HepG2 (cell line): ENCODE results near the gene CAMK2N2. TPM values are rescaled to one million over a fixed set of nuclear protein-coding genes. Genes with fewer than 3 reads are reported as not detected.

Source experiments
- ARHGAP35 ChIP-seq: sonication (generic); formaldehyde crosslinking; IDR thresholded peaks from 2 replicates; pipeline ENCODE4 v1.9.0; 2022; ENCODE audit warnings: mild to moderate bottlenecking, inconsistent platforms, moderate library complexity, missing genetic modification reagents, borderline replicate concordance
- FOXA3 ChIP-seq: IDR thresholded peaks from 2 replicates; pipeline ENCODE4 v1.6.1; 2016; ENCODE audit warnings: missing genetic modification reagents, missing compliant biosample characterization
- FOXJ3 ChIP-seq: sonication (generic); formaldehyde crosslinking; IDR thresholded peaks from 2 replicates; pipeline ENCODE4 v1.4.0; 2020; ENCODE audit warnings: missing genetic modification reagents, mild to moderate bottlenecking, borderline replicate concordance
- KDM5A ChIP-seq: fragments of 200-600 bp; sonication (generic); IDR thresholded peaks from 2 replicates; pipeline ENCODE4 v1.7.0; 2018; ENCODE audit warnings: antibody characterized with exemption, mild to moderate bottlenecking, low read length, borderline replicate concordance
- SALL2 ChIP-seq: sonication (generic); formaldehyde crosslinking; IDR thresholded peaks from 2 replicates; pipeline ENCODE4 v1.8.1; 2023; ENCODE audit warnings: mild to moderate bottlenecking, missing genetic modification reagents, inconsistent platforms
- TEAD2 ChIP-seq: sonication (generic); formaldehyde crosslinking; IDR thresholded peaks from 2 replicates; pipeline ENCODE4 v1.9.0; 2021; ENCODE audit warnings: missing genetic modification reagents
- ZBTB38 ChIP-seq: sonication (generic); formaldehyde crosslinking; IDR thresholded peaks from 2 replicates; pipeline ENCODE4 v1.5.1; 2020; ENCODE audit warnings: mild to moderate bottlenecking, missing genetic modification reagents
- ZFY ChIP-seq: sonication (generic); formaldehyde crosslinking; IDR thresholded peaks from 2 replicates; pipeline ENCODE4 v1.4.0; 2020; ENCODE audit warnings: missing genetic modification reagents
- ZKSCAN5 ChIP-seq: sonication (generic); formaldehyde crosslinking; IDR thresholded peaks from 2 replicates; pipeline ENCODE4 v1.5.1; 2020; ENCODE audit warnings: mild to moderate bottlenecking, missing genetic modification reagents
- ZMAT3 ChIP-seq: sonication (generic); formaldehyde crosslinking; conservative IDR thresholded peaks from 2 replicates; pipeline ENCODE4 v1.7.0; 2021; ENCODE audit warnings: missing genetic modification reagents
- ZNF121 ChIP-seq: sonication (generic); formaldehyde crosslinking; IDR thresholded peaks from 2 replicates; pipeline ENCODE4 v1.5.0; 2020; ENCODE audit warnings: mild to moderate bottlenecking, missing genetic modification reagents
- ZNF407 ChIP-seq: sonication (generic); formaldehyde crosslinking; IDR thresholded peaks from one replicate; pipeline ENCODE4 v1.5.1; 2020; ENCODE audit warnings: mild to moderate bottlenecking, missing genetic modification reagents; ENCODE audit errors: not compliant biosample characterization
- ZNF607 ChIP-seq: sonication (generic); formaldehyde crosslinking; IDR thresholded peaks from 2 replicates; pipeline ENCODE4 v1.5.1; 2020; ENCODE audit warnings: missing genetic modification reagents, mild to moderate bottlenecking, borderline replicate concordance
- ZNF670 ChIP-seq: sonication (generic); formaldehyde crosslinking; IDR thresholded peaks from 2 replicates; pipeline ENCODE4 v1.8.0; 2022; ENCODE audit warnings: mild to moderate bottlenecking, missing genetic modification reagents, borderline replicate concordance
- ZNF687 ChIP-seq: sonication (generic); formaldehyde crosslinking; IDR thresholded peaks from 2 replicates; pipeline ENCODE4 v1.5.1; 2020; ENCODE audit warnings: mild to moderate bottlenecking, missing genetic modification reagents, moderate library complexity
- ZNF709 ChIP-seq: sonication (generic); formaldehyde crosslinking; IDR thresholded peaks from 2 replicates; pipeline ENCODE4 v1.5.0; 2020; ENCODE audit warnings: mild to moderate bottlenecking, missing genetic modification reagents
- polyA plus RNA-seq, 8 experiments: library from polyadenylated mRNA; depleted of rRNA in 3 of 8; stranded (reverse) in 7 of 8; unstranded in 1 of 8; fragments of >200 nt; fragmentation: Illumina TruSeq in 4 of 8; extraction: Trizol in 4 of 8; gene quantifications; 2 replicates each; pipeline versions ENCODE4 v1.2.1 to v1.2.3, GENCODE V29; 2011 to 2016; ENCODE audit warnings: low read depth in 4 of 8, missing spikeins in 1 of 8, mixed read lengths in 1 of 8; ENCODE audit not compliant: insufficient read depth in 1 of 8
- total RNA-seq, 5 experiments: library from RNA; depleted of rRNA; stranded (reverse); fragments of >200 nt; fragmentation: Illumina TruSeq; extraction: Trizol; gene quantifications; 2 replicates each; pipeline ENCODE4 v1.2.3, GENCODE V29; 2016; ENCODE audit warnings: low read depth in 1 of 5

Gene CAMK2N2
- total and polyA plus RNA-seq, 2 of the 13 experiments (the other 11 are each of a cell fraction or from before 2014, with no cell fraction given) = 0.12 to 0.27 TPM

GRCh38 chr3:184299488-184300377, 38.4 kb upstream of the CAMK2N2 start (continued):
- peak; percentile 46 for TF ChIP-seq ZFY (CRISPR knock-in tag)
- peak; percentile 50; the same call in 1 of the 2 replicates for TF ChIP-seq ZNF687 (CRISPR knock-in tag)
- TF ChIP-seq ZNF407 (CRISPR knock-in tag) = no peak
- 0 out of 2 replicates have a peak, but pooled peaks have one; percentile 2 for TF ChIP-seq ZMAT3 (CRISPR knock-in tag)
- no peak for TF ChIP-seq ZBTB38
- no peak for TF ChIP-seq ZNF607 (CRISPR knock-in tag)
- 0 out of 2 replicates have a peak, but pooled peaks have one; percentile 20 for TF ChIP-seq SALL2 (CRISPR knock-in tag)
- no peak for TF ChIP-seq ZNF121 (CRISPR knock-in tag)
- 0 out of 2 replicates have a peak, but pooled peaks have one; percentile 47 for TF ChIP-seq ZNF670 (CRISPR knock-in tag)
- TF ChIP-seq ARHGAP35 (CRISPR knock-in tag) = 0 out of 2 replicates have a peak, but pooled peaks have one; percentile 8
- peak; percentile 60 for TF ChIP-seq KDM5A
- TF ChIP-seq FOXA3 (CRISPR knock-in tag) = no peak
- TF ChIP-seq ZKSCAN5 (CRISPR knock-in tag) = peak; percentile 79; the same call in 1 of the 2 replicates
- 0 out of 2 replicates have a peak, but pooled peaks have one; percentile 13 for TF ChIP-seq ZNF709 (CRISPR knock-in tag)
- TF ChIP-seq FOXJ3 (CRISPR knock-in tag) = no peak
- TF ChIP-seq TEAD2 (CRISPR knock-in tag) = 0 out of 2 replicates have a peak, but pooled peaks have one; percentile 52
